Embryonic facial prominence (tissue), 1 donor: ENCODE data around the gene PASD1.
"Not testable (repeated sequence)": the region's sequence is repeated elsewhere in the genome, so short reads cannot be mapped to it uniquely, and the experiment has no call there.

ENCODE experiments used
- DNase-seq: peaks from one replicate; pipeline ENCODE4 v3.0.0-alpha.2; 2016; ENCODE audit errors: extremely low spot score

Gene PASD1

DNA sequence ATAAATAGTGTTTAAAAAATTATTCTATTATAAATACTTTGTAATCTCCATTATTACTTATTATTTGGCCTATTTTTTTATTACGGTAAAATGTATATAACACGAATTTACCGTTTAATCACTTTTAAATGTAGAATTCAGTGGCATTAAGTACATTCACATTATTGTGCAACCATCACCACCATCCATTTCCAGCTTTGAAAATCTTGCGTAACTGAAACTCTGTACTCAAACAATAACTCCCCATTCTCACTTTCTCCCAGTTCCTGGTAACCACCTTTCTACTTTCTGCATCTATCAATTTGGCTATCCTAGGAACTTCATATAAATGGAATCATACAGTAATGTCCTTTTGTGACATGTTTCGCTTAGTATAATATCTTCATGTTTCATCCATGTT is 45.7 kb downstream of the PASD1 start:
- DNase-seq, result no peak

GRCh38 chrX:151621422-151621821 is 57.9 kb downstream of the PASD1 start:
- no peak for DNase-seq

DNA sequence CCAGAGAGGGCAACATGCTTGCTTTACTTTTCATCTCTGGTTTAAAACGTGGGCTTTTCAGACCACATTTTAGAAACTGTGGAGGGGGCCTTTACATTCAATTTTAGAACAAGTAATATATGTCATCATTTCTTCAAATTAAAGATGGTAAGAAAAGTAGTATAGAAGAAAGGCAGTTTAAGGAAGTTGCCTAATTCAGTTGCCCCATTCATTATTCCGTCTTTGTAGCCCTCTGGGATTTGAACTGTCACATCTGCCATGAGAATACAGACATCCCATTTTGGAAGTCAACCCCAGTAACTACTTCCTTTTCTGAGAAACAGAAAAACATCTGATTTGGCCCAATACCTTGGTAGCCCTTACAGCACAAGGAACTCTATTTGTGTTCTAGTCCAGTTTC is 61.2 kb downstream of the PASD1 start:
- DNase-seq, result no peak

DNA sequence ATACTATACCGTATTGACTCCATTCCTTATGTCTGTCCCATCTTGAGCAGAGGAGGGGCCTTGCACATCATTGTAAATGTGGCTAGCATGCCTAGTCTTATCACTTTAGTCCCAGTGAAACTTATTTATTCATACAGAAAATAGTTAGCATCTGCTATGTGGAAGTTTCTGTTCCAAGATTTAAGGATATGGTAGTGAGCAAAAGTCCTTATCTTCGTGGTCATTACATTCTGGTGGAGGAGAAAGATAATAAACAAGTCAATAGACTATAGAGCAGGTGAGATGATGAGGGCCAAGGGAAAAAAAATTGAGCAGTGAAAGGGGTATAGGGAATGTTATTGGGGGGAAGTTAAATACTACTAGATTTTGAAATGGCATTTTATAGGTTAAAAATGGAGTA is 68.3 kb downstream of the PASD1 start:
- no peak for DNase-seq

DNA sequence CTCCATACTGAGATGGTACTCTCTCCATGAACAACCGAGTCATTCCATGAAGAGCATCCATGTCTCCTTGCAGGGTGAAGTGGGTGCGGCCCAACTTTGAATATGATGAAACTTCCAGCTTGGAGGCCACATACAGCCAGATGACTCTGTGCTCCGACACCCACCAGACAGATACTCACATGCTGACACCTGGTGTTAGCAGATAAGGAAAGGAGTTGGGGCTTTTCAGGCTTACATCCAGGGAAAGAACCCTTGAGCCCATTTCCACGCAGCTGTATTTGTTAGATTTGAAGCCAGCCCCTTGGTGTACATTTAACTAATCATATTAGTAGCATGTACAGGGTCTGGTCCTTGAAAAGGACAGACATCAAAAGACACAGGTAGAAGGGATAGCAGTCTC is 69.7 kb downstream of the PASD1 start:
- DNase-seq, result no peak

DNA sequence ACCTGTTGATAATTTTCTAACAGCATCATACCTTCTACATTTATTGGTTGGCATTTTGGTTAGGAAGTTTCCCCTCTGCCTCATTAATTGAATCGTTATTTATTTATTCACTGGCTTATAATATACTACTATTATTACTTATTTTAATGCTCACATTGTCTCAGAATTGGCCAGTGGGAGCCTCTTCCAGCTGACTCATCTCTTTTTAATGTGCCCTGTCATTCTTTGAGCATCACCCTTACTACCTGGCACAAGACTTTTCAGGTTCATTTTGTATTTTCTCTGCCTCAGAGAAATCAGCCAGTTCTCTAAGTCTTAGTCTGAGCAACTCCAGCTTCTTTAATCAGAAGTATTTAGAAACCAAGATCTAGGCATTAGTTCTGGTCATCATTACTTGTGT is 71.5 kb downstream of the PASD1 start:
- DNase-seq, result no peak

GRCh38 chrX:151641564-151641963 is 78.1 kb downstream of the PASD1 start:
- no peak for DNase-seq

GRCh38 chrX:151675121-151675746 is 111.8 kb downstream of the PASD1 start:
- no peak for DNase-seq

DNA sequence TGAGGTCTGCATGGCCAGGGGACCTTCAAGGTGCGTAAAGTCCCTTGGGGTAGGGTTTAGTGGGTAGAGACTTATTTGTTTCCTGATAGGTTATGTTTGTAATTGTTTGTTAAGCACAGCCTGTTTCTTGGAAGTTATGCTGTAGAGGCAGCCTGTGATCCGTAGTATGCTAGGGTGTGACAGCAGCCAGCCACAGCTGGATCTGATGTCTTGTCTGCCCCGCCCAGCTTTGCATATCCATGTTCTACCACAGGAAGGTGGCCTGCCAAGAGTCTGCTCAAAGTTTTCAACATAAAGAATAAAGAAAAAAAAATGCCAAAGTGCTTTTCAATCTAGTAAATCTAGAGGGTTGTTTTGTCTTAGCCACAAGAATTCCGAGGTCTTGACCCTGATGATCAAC is 112.7 kb downstream of the PASD1 start:
- no peak for DNase-seq

- no peak for DNase-seq
Measured at GRCh38 chrX:151679798-151680402, 116.4 kb downstream of the PASD1 start.

GRCh38 chrX:151680805-151681204 is 117.3 kb downstream of the PASD1 start:
- no peak for DNase-seq

- no peak for DNase-seq
Measured at GRCh38 chrX:151687635-151688034, 124.2 kb downstream of the PASD1 start.

DNA sequence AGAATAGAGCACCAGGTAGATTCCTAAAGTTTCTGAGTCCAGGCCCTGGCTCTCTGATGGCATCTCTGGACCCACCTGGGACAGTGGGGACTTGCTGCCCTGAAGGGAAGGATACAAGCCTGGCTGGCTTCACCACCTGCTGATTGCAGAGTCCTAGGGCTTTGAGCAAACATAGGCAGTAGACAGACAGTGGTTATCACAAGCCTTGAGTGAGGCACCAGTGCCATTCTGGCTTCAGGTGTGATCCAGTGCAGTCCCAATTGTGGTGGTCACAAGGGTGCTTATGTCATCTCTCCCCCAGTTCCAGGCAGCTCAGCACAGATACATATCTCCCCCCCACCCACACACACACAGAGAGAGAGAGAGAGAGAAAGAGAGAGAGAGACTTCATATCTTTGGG is 125.2 kb downstream of the PASD1 start:
- no peak for DNase-seq

- DNase-seq, result no peak
Measured at GRCh38 chrX:151692825-151693224, 129.3 kb downstream of the PASD1 start.

DNA sequence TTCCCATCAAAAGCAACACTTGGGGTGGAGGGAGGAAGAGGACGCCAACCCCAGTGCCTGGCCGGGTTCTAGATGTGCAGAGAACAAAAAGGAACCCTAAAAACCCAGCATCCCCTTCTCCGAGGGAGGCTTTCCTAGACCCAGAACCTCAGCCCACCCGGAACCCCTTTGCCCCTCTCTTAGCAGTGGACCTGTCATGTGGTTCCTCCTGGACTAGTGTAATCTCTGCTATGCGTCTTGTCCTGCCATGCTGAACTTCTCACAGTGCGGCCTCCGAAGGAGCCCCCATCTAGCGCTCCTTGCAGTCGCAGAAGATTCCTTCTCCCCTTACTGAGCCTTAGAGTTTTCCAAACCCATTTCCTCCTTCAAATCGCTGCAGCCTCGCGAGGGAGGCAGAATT is 130.6 kb downstream of the PASD1 start:
- no peak for DNase-seq

DNA sequence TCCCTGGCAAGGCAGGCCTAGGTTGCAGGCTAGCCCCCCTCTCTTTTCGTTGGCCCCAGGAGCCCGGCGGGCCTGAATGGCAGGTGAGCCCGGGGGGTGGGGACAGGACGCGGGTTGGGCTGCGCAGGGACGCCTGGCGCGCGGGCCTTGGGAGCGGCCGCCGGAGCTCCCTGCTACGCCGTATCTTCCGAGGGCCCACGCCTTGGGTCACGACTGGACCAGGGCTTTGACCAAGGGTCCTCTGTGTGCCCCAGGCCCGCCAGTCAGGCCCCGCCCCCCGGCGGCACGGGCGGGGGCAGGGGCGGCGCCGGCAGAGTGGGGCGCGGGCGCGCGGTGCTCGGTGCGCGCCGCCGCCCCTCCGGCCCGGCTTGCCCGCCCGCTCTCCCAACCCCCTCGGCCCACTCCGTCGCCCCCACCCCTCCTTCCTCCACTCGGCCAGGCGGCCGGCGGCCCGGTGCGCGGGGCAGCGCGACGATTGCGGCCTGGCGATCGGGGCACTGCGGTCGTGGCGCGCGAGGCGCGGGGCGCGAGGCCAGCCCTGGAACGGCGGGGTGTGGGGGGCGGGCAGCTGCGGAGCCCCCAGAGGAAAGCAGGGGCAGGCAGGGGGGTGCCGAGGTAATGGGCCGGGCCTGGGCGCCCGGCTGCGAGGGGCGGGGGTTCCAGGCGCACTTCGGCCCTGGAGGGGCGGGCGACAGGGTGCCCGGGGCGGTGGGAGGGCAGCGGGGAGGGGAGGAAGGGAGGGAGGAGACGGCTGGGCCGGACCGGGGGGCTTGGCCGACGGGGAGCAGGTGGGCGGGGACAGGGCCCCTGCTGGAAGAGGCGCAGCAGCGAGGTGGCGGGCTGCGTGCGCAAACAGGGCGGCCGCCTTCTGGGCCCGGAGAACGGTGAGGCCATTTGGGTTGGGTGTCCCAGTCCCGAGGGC is 131.4 kb downstream of the PASD1 start, which contains the start of gene PRRG3:
Gene PRRG3 (plus strand): TSS at position 798 of the 922 bp plus-strand sequence. CDS start 3,357 bp downstream, outside the sequence.
- DNase-seq, result no peak

- no peak for DNase-seq
Measured at GRCh38 chrX:151695583-151696340, 132.3 kb downstream of the PASD1 start.

DNA sequence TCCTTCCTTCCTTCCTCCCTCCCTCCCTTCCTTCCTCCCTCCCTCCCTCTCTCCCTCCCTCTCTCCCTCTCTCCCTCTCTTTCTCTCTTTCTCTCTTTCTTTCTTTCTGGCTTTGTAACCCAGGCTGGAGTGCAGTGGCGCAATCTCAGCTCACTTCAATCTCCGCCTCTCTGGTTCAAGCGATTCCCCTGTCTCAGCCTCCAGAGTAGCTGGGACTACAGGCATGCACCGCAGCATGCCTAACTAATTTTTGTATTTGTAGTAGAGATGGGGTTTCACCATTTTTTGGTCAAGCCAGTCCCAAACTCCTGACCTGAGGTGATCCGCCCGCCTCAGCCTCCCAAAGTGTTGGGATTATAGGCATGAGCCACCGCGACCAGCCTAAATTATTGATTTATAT is 133.6 kb downstream of the PASD1 start:
- DNase-seq, result not testable (repeated sequence)

DNA sequence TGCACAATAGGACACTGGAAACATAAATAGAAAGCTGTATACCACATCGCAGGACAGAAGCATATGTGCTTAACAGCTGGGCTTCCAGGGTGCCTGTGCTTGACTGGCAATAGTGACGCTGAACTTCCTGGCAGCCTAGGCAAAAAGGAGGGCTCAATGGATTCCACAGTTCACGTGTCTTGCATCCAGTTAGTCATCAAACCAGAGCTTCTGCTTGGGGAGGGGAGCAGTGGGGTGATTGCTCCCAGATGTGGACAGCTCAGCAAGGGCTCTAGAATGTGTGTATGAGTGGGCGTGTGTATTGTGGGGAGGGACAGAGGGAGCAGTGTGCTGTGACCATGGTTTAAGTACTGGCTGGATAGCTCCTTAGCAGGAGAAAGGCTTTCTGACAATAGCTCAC is 134.0 kb downstream of the PASD1 start:
- DNase-seq, result peak; percentile 45

DNA sequence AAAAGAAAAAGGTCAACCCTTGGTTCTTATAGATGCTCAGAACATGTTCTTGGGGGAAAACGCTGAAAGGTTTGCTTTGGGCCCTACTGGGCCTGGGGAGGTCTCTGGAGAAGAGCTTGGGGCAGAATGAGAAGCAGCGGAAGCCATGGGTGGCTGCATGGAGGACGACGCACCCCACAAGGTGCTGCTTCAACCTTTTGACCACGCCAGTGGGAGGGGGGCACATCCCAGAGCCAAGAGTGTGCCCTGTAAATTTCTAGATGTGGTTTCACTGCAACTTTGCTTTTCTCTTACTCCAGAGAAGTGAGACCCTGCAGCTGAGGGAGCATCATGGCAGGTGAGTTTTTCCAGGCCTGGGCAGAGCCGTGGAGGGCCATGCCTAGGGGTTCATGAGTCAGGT is 135.0 kb downstream of the PASD1 start:
- no peak for DNase-seq

DNA sequence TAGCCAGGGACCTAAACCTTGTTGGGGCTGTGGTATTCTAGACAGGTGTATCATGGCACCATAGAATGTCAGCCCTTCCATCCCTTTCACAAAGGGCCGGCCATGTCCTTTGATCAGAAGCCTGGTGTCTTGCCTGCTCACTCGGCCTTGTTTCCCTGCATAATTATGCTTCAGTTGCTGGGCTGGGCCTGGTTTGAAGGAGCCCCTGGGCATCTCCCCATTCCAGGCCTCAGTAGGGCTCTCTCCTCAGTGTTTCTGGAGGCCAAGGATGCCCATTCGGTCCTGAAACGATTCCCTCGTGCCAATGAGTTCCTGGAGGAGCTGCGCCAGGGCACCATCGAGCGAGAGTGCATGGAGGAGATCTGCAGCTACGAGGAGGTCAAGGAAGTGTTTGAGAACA is 136.3 kb downstream of the PASD1 start:
- DNase-seq, result no peak

GRCh38 chrX:151700581-151700980 is 137.1 kb downstream of the PASD1 start:
- DNase-seq, result no peak
